GM21528 (cell line): ENCODE results near the gene CIBAR2.
"Not testable (repeated sequence)": the region's sequence is repeated elsewhere in the genome, so short reads cannot be mapped to it uniquely, and the experiment has no call there.

Experiments
- ATAC-seq: cut with Tn5 transposase; IDR thresholded peaks from one replicate; pipeline ENCODE4 v1.9.1; 2021; ENCODE audit warnings: mild to moderate bottlenecking, moderate library complexity; ENCODE audit not compliant: unreplicated experiment, low FRiP score

The CIBAR2 gene

DNA sequence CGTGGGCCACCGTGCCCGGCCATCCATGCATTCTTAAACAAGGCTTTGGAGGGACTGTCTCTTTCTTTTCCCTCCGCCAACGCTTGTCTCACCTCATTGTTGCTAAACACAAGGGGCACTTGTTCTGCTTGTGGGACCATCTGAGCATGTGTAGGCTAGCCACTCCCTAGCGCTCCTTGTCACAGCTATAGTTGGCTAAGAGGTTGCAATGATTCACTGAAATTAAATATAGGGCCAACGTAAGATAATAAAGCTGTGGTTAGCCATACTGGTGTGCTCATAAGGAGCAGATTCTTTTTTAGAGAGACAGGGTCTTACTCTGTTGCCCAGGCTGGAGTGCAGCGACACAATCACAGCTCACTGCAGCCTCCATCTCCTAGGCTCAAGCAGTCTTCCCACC lies 43.5 kb downstream of the CIBAR2 start:
- no peak for ATAC-seq

DNA sequence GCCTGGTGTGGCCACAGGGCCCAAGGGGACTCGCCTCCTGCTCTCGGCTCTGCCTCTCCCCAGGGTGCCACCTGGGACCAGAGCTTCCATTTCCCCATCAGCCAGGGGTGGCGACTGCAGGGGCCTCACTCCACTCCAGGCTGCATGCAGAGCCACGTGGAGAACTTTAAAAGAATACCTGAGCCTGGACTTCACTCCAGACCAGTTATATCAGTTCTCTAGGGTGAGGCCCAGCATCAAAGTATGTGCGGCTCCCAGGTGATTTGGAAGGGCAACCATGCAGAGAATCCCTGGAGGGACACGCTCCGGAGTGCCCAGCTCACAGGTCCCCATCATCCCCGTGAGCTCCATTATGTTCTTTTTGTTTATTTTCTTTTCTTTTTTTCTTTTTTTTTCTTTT lies 44.8 kb downstream of the CIBAR2 start:
- ATAC-seq, result no peak

- ATAC-seq, result no peak
Measured at GRCh38 chr16:85067024-85067423, 45.2 kb downstream of the CIBAR2 start.

GRCh38 chr16:85066346-85066885 lies 45.9 kb downstream of the CIBAR2 start:
- no peak for ATAC-seq

- ATAC-seq, result no peak
Measured at GRCh38 chr16:85065099-85065498, 47.2 kb downstream of the CIBAR2 start.

GRCh38 chr16:85064186-85064585 lies 48.1 kb downstream of the CIBAR2 start:
- no peak for ATAC-seq

DNA sequence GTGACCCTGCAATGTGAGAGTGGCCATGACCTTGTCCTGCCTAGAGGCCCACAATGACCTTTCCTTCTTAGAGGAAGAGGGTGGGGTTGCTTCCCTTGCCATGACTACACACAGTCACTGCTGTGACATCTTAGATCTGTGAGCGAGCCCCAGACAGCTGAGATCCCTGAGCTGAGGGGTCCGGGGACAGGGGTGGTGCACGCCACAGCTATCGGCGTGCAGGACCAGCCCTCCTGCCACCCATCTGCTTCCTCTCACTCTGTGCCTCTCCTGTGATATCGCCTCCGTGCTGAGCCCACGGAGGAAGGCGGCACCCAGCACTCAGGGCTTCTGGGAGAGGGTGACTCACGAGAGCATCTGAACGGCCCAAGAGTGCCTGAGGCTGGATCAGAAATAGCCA lies 49.4 kb downstream of the CIBAR2 start:
- no peak for ATAC-seq

- ATAC-seq, result no peak
Measured at GRCh38 chr16:85062323-85062722, 49.9 kb downstream of the CIBAR2 start.

GRCh38 chr16:85061566-85061965 lies 50.7 kb downstream of the CIBAR2 start:
- ATAC-seq, result no peak

- ATAC-seq, result no peak
Measured at GRCh38 chr16:85058909-85059308, 53.4 kb downstream of the CIBAR2 start.

DNA sequence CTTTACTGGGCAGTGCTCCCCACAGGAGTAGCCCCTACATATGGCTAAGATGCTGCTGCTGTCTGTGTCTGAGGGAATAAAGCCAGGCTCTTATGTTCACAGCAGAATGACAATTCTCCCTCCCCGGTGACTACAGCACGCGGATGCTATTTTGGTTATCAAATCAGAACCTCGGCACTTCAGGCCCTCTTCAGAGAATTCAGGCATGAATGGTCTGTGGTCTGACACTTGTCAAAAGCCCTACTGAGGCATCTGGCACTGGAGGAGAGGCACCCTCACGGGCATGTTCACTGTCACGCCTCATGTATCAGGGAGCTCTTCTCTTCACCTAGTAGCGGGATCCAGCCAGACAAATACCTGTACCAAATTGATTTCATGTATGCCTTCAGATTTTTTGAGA lies 54.3 kb downstream of the CIBAR2 start:
- ATAC-seq, result no peak

DNA sequence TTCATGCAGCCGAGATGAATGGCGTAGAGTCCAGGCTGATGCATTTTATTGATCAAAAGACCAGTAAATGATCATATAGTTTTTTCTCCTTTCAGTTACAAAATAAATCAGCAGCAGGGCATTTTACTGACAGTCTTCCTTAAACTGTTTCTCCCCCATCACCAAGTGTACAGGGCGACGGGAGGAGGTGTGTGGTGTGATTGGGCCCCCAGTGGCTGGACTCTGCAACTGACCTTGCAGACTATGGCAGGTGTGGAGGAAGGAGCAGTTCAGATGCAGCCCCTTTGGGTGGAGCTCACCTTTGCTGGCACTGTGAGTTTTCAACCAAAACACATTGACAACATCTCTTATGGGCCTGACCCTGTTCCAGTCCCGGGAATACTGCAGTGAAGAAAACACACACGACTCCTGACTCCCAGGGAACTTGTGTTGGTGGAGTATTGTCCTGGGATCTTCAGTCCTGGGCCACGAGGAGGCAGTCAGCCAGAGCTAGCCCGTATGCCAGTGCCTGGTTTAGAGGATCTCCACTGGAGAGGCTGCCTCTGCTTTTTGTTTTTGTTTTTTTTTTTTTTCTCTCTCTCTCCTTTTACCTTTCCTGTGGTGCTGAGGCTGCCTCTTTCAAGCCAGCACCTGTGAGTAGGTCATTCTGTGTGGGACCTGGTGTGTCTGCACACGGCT lies 54.9 kb downstream of the CIBAR2 start:
- no peak for ATAC-seq

DNA sequence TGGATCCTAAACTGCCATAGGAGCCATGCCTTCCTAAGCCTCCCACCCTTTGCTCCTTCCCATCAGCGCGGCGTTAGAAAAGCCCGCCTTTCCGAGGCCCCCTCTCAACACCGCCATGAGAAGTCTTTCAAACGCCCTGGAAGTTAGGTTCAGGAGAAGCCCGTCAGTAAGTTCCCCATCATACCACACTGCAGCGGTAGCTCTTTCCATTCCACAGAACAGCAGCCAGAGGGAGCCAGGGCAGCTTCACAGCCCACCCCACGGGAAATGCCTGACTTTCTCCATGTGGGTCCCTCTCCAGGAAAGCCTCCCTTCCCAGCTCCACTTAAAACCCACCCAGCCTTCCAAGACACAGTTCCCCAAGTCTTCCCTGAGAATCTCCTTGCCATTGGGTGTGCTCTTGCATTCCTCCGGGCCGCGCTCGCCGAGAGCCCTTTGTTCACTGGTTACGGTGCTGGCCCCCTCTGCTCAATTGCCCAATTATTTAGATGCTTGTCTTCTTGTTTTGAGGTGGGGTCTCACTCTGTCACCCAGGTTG lies 56.0 kb downstream of the CIBAR2 start:
- no peak for ATAC-seq

DNA sequence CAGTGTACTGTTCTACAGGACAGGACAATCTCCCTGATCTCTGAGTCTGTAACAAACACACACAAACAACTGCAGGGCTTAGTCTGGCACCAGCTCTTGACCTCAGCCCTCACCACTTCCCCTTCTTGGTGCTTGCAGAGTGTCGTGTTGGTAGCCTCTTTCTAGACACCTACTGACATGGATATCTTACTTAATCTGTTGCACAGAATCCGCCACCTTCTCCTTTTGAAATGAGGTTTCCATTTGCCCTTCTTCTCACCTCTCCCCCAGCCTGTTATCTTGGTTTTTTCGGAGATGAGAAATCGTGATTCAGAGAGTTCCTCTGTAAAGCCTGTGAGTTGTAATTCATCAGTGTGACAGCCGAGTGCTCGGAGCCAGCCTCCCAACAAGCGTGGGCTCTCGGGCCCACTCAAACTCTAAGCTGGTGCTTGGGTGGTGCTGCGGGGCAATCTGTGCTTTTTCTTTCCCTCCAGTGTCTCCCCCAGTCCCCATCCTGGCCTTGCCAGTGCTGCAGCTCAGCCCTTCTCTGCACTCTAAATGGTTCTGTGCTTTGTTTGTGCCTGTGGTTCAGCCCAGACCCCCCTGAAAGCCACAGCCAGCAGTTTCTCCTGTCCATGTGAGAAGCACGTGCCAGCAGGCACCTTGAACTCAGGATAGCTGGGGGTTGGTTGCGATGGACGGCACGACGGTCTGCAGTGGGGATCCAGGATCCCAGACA lies 56.6 kb downstream of the CIBAR2 start:
- ATAC-seq, result peak; percentile 95

GRCh38 chr16:85054948-85055492 lies 57.3 kb downstream of the CIBAR2 start:
- ATAC-seq, result no peak

- not testable (repeated sequence) for ATAC-seq
Measured at GRCh38 chr16:85054321-85054720, 58.0 kb downstream of the CIBAR2 start.

GRCh38 chr16:85052536-85052935 lies 59.7 kb downstream of the CIBAR2 start:
- no peak for ATAC-seq

- no peak for ATAC-seq
Measured at GRCh38 chr16:85051683-85052082, 60.6 kb downstream of the CIBAR2 start.

- no peak for ATAC-seq
Measured at GRCh38 chr16:85051067-85051581, 61.1 kb downstream of the CIBAR2 start.

DNA sequence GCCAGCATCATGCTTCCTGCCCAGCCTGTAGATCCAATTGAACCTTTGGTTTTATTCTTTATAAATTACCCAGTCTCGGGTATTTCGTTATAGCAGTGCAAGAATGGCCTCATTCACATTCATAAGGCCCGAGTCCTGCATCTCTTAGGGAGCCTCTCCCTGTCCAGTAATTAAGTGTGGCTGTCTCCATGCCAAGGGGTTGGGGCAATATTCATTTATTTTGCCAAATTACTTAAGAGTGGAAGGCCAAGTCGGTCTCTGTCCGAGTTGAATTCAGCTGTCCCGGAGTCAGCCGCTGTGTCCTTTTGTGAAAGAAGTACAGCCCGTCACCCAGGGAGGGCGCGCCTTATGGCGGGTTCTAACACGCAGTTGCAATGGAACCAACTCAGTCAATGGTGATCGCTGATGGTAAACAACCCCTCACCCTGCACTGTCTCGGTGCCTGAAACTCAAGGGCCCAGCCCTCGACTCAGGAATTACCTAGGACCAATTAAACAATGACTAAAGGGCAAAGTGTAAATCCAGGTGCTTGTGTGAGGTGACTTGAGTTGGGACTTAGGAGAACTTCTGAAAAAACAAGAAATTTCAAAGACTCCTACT lies 62.5 kb downstream of the CIBAR2 start:
- ATAC-seq, result no peak
